ENCODE results near the gene FREM1.

Gene FREM1

GRCh38 chr9:14722391-14723035 is 187.7 kb downstream of the FREM1 start, which contains the start of gene CER1:
Gene CER1 (minus strand): TSS chr9:14722733. CDS start chr9:14722672, 61 bp downstream.
- Histone ChIP-seq H3K9me3 (no peaks in the 10 kb centered on the region), H3K36me3 (no peaks in the 10 kb centered on the region), H3K27ac (no peak within 1 kb of the TSS), H4K20me1 (no peaks in the 10 kb centered on the region), H3K4me3 (no peak within 1 kb of the TSS), H3K4me1 (no peaks in the 10 kb centered on the region), H3K27me3 (no peaks in the 10 kb centered on the region), H3K4me2 (no peak within 1 kb of the TSS), H3K9ac (no peak within 1 kb of the TSS)
- no peak for TF ChIP-seq Cebpa-rat (IDR thresholded peaks at IDR 0.05)

DNA sequence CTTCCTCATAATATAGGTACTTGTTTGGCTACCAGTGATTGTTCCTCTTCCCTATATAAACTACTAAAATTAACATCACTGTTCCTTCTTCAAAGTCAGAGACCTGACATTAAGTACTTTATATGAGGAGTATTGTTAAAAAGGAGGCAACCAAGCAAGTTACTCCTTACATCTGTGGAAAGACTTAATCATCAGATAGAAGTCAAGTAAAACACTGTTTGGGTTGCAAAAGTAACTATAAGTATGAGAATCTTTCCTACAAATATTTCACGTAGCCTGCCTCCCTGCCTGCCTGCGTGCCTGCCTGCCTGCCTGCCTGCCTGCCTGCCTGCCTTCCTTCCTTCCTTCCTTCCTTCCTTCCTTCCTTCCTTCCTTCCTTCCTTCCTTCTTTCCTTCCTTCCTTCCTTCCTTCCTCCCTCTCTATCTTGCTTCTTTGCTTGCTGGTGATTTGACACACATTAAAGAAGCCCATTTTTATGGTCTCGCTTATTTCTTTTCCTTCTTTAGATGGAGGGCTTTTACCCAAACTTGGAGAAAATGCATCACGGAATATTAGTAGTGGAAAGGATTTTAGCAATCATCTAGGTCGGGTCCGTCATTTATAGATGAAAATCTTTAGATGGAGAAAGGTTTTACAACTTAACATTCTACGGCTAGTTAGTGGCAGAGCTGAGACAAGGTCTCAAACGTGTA is 190.9 kb downstream of the FREM1 start:
- Histone ChIP-seq H3K36me3 (no peaks in the 10 kb centered on the region), H3K4me2 (no peak overlapping the region), H4K20me1 (no peaks in the 10 kb centered on the region), H3K4me3 (no peak overlapping the region), H3K27ac (no peak overlapping the region), H3K27me3 (no peaks in the 10 kb centered on the region), H3K4me1 (no peaks in the 10 kb centered on the region), H3K9me3 (no peaks in the 10 kb centered on the region), H3K9ac (no peak overlapping the region)
- TF ChIP-seq Cebpa-rat (IDR thresholded peaks at IDR 0.05) = no peak

DNA sequence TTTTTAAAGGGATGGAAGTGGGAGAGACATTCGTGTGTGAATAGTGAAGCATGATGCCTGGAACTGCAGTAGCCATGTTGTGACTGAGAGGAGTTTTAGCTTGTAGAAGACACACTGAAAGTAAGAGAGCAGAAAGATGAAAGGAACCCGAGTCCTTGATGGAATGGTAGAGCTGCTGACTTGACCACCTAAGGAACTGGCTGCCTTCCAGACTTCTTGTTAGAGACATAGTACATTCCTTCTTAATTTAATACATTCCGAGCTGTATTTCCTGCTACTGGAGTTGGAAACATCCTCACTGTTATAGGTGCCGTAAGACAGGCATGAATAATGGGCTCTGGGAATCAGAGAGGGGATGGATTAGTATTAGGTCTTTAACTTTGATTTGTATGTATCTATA is 195.1 kb downstream of the FREM1 start:
- Histone ChIP-seq H4K20me1 (no peaks in the 10 kb centered on the region), H3K27ac (no peak overlapping the region), H3K27me3 (no peaks in the 10 kb centered on the region), H3K4me3 (no peak overlapping the region), H3K9me3 (peaks cover 3% of the 10 kb centered on the region; the same call in 1 of the 2 replicates), H3K4me2 (no peak overlapping the region), H3K36me3 (no peaks in the 10 kb centered on the region), H3K9ac (no peak overlapping the region), H3K4me1 (peaks cover 5% of the 10 kb centered on the region; the same call in 1 of the 2 replicates)
- TF ChIP-seq Cebpa-rat (IDR thresholded peaks at IDR 0.05) = no peak

GRCh38 chr9:14713187-14713767 is 197.0 kb downstream of the FREM1 start:
- peaks cover 8% of the 10 kb centered on the region; the same call in 1 of the 2 replicates for H3K9me3 ChIP-seq
- no peak overlapping the region for H3K4me3 ChIP-seq
- no peaks in the 10 kb centered on the region for H3K27me3 ChIP-seq
- no peak overlapping the region for H3K9ac ChIP-seq
- no peak overlapping the region for H3K4me2 ChIP-seq
- H3K4me1 ChIP-seq = peaks cover 5% of the 10 kb centered on the region; the same call in 1 of the 2 replicates
- H3K27ac ChIP-seq = no peak overlapping the region
- no peaks in the 10 kb centered on the region for H4K20me1 ChIP-seq
- no peaks in the 10 kb centered on the region for H3K36me3 ChIP-seq
- TF ChIP-seq Cebpa-rat (IDR thresholded peaks at IDR 0.05) = no peak

GRCh38 chr9:14710804-14711203 is 199.4 kb downstream of the FREM1 start:
- H3K9me3 ChIP-seq = peaks cover 13% of the 10 kb centered on the region
- H3K9ac ChIP-seq = no peak overlapping the region
- no peak overlapping the region for H3K4me3 ChIP-seq
- no peak overlapping the region for H3K27ac ChIP-seq
- no peak for TF ChIP-seq Cebpa-rat (IDR thresholded peaks at IDR 0.05)
- no peaks in the 10 kb centered on the region for H3K36me3 ChIP-seq
- H3K27me3 ChIP-seq = no peaks in the 10 kb centered on the region
- no peaks in the 10 kb centered on the region for H4K20me1 ChIP-seq
- no peak overlapping the region for H3K4me2 ChIP-seq
- peaks cover 5% of the 10 kb centered on the region; the same call in 1 of the 2 replicates for H3K4me1 ChIP-seq

GRCh38 chr9:14706530-14707140 is 203.6 kb downstream of the FREM1 start:
- H4K20me1 ChIP-seq = no peaks in the 10 kb centered on the region
- peaks cover 35% of the 10 kb centered on the region for H3K9me3 ChIP-seq
- H3K27ac ChIP-seq = no peak overlapping the region
- no peaks in the 10 kb centered on the region for H3K27me3 ChIP-seq
- H3K4me3 ChIP-seq = no peak overlapping the region
- H3K9ac ChIP-seq = no peak overlapping the region
- H3K36me3 ChIP-seq = no peaks in the 10 kb centered on the region
- no peak overlapping the region for H3K4me2 ChIP-seq
- no peak for TF ChIP-seq Cebpa-rat (IDR thresholded peaks at IDR 0.05)
- peaks cover 5% of the 10 kb centered on the region; the same call in 1 of the 2 replicates for H3K4me1 ChIP-seq

GRCh38 chr9:14705079-14705478 is 205.1 kb downstream of the FREM1 start:
- Histone ChIP-seq H3K9ac (no peak overlapping the region), H4K20me1 (no peaks in the 10 kb centered on the region), H3K27ac (no peak overlapping the region), H3K27me3 (no peaks in the 10 kb centered on the region), H3K9me3 (peaks cover 32% of the 10 kb centered on the region), H3K4me2 (no peak overlapping the region), H3K4me1 (no peaks in the 10 kb centered on the region), H3K36me3 (no peaks in the 10 kb centered on the region), H3K4me3 (no peak overlapping the region)
- TF ChIP-seq Cebpa-rat (IDR thresholded peaks at IDR 0.05) = no peak

- Histone ChIP-seq H3K9me3 (peaks cover 30% of the 10 kb centered on the region), H3K27me3 (no peaks in the 10 kb centered on the region), H3K4me3 (no peak overlapping the region), H3K4me2 (no peak overlapping the region), H4K20me1 (no peaks in the 10 kb centered on the region), H3K36me3 (no peaks in the 10 kb centered on the region), H3K4me1 (no peaks in the 10 kb centered on the region), H3K9ac (no peak overlapping the region), H3K27ac (no peak overlapping the region)
- TF ChIP-seq Cebpa-rat (IDR thresholded peaks at IDR 0.05) = no peak
Observed at GRCh38 chr9:14704281-14704680, 205.9 kb downstream of the FREM1 start.

DNA sequence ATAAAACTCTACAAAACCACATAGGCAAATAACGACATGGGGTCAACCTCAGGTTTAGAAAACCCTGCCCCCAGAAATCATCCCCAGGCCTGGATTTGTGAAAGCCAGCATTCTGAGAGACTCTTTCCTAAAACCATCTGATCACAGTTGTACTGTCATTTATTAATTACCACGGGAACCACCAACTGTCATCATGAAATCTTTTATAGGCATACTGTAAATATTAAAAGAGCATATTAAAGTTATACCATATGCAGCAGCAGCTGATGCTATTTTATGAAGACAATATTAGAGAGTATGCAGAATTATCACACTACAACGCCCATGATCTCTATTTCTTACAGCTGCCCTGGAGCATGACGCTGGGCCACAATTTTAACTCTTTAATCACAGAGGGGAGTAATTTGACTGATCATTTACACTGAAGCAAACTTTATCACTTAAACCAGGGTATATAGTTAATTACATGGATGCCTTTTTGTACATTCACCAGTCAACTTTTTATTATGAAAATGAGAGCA is 208.0 kb downstream of the FREM1 start:
- TF ChIP-seq Cebpa-rat (IDR thresholded peaks at IDR 0.05) = no peak
- H3K27me3 ChIP-seq = no peaks in the 10 kb centered on the region
- no peaks in the 10 kb centered on the region for H3K4me1 ChIP-seq
- no peaks in the 10 kb centered on the region for H3K36me3 ChIP-seq
- H3K9me3 ChIP-seq = peaks cover 27% of the 10 kb centered on the region
- no peak overlapping the region for H3K9ac ChIP-seq
- H3K4me2 ChIP-seq = no peak overlapping the region
- H3K4me3 ChIP-seq = no peak overlapping the region
- H4K20me1 ChIP-seq = no peaks in the 10 kb centered on the region
- no peak overlapping the region for H3K27ac ChIP-seq
